Measurements from ENCODE around the gene IL4R. TPM values are rescaled to one million over a fixed set of nuclear protein-coding genes. Genes with fewer than 3 reads are reported as not detected.
A peak's percentile ranks its signal among the peaks of the same experiment; 100 is the strongest.

IL4R gene
- total and polyA plus RNA-seq, 7 donors = 16.9 to 177 (median 55.3) TPM

DNA sequence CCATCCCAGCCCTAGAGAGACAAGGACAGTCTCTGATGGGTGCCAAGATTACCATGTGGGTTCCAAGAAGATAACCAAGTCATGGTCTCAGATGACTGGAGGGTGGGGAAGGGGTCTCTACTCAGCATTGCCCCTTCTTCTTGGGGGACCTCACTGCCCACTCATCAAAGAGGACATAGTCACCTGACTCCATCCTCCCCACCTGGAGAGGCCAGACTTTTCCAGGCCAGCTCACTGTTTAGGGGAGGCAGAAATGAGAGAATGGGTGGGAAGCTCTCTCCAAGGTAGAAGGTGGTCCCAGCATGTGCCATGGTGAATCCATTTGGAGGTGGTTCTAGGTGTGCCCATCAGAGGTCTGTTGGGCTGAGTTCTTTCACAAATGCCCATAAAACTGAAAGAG is 67.5 kb downstream of the IL4R start:
- Histone ChIP-seq H3K9me3 (no peaks in the 10 kb centered on the region), H3K4me1 (no peaks in the 10 kb centered on the region), H3K27me3 (no peaks in the 10 kb centered on the region), H3K4me3 (no peak overlapping the region), H3K27ac (no peak overlapping the region), H3K36me3 (no peaks in the 10 kb centered on the region)
- intact Hi-C loops (cut with DNase I) = loop anchor here (5.0 kb wide), 1 partner anchor 71 kb away; no protein-coding TSS in a partner anchor
- TF ChIP-seq EP300 (IDR thresholded peaks at IDR 0.05) (no peak), POLR2A (IDR thresholded peaks at IDR 0.05) (no peak), CTCF (IDR thresholded peaks at IDR 0.05) (no peak), POLR2AphosphoS5 (IDR thresholded peaks at IDR 0.05) (no peak)
- DNase-seq = no peak

GRCh38 chr16:27381974-27382855 is 68.4 kb downstream of the IL4R start:
- TF ChIP-seq CTCF (IDR thresholded peaks at IDR 0.05) (no peak), POLR2AphosphoS5 (IDR thresholded peaks at IDR 0.05) (no peak), EP300 (IDR thresholded peaks at IDR 0.05) (no peak), POLR2A (IDR thresholded peaks at IDR 0.05) (no peak)
- H3K4me3 ChIP-seq = no peak overlapping the region
- H3K9me3 ChIP-seq = no peaks in the 10 kb centered on the region
- no peaks in the 10 kb centered on the region for H3K4me1 ChIP-seq
- H3K36me3 ChIP-seq = no peaks in the 10 kb centered on the region
- H3K27ac ChIP-seq = no peak overlapping the region
- no peak for DNase-seq
- 72 to 82% methylated on average over 10 of the region's 10 CpGs for WGBS, 2 donors
- intact Hi-C loops (cut with DNase I) = loop anchor here (5.0 kb wide), 1 partner anchor 70 kb away; no protein-coding TSS in a partner anchor
- H3K27me3 ChIP-seq = no peaks in the 10 kb centered on the region

DNA sequence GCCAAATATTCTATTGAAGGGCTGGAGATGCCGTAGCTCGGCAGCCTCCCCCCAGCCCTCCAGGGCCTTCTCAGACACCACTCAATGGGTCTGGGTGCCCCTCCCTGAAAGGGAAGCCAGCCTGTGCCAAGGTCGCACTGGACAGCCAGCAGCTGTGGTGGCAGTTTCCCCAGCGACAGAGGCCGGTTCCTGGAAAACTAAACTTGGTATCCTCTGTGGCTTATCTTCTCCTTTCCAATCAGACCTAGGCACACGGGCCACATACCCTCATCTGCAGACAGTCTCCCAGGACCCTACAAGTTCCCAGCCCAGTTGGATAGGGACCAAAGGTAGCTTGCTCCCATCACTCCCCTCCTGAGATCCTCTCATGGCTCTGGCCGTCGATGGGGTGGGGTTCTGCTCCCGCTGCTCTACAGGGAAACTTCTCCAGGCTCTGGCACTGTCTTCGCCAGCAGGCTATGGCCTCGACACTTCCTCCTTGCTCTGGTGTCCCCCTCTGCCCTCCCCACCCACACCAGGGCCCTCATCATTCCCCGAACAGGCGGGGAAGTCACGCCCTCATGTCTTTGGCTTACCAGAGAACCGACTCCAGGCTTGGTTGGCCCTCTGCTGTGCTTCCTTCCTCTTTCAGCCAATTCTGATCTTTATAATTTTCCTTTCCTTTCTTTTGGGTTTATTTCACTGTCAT is 69.9 kb downstream of the IL4R start:
- H3K27ac ChIP-seq = peak overlapping the region in 1 of 4 donors; percentile 8
- H3K36me3 ChIP-seq = no peaks in the 10 kb centered on the region
- H3K4me3 ChIP-seq = no peak overlapping the region
- no peaks in the 10 kb centered on the region for H3K4me1 ChIP-seq
- peak; percentile 71 for DNase-seq
- TF ChIP-seq CTCF (IDR thresholded peaks at IDR 0.05) = no peak
- no peak for TF ChIP-seq POLR2A (IDR thresholded peaks at IDR 0.05)
- TF ChIP-seq EP300 (IDR thresholded peaks at IDR 0.05) = no peak
- no peak for TF ChIP-seq POLR2AphosphoS5 (IDR thresholded peaks at IDR 0.05)
- no peaks in the 10 kb centered on the region for H3K9me3 ChIP-seq
- intact Hi-C loops (cut with DNase I) = loop anchor here (5.0 kb wide), 1 partner anchor 69 kb away; no protein-coding TSS in a partner anchor
- H3K27me3 ChIP-seq = no peaks in the 10 kb centered on the region
- WGBS, 2 donors = 66 to 73% methylated on average over 15 of the region's 15 CpGs

- 57 to 66% methylated on average over 5 of the region's 5 CpGs for WGBS, 2 donors
- Histone ChIP-seq H3K4me1 (no peaks in the 10 kb centered on the region), H3K9me3 (no peaks in the 10 kb centered on the region), H3K27ac (no peak overlapping the region), H3K4me3 (no peak overlapping the region), H3K36me3 (no peaks in the 10 kb centered on the region), H3K27me3 (no peaks in the 10 kb centered on the region)
- intact Hi-C loops (cut with DNase I) = loop anchor here (5.0 kb wide), 1 partner anchor 68 kb away; no protein-coding TSS in a partner anchor
- TF ChIP-seq POLR2A (IDR thresholded peaks at IDR 0.05) (no peak), POLR2AphosphoS5 (IDR thresholded peaks at IDR 0.05) (no peak), CTCF (IDR thresholded peaks at IDR 0.05) (no peak), EP300 (IDR thresholded peaks at IDR 0.05) (no peak)
- DNase-seq = no peak
These were observed 70.7 kb downstream of the IL4R start for GRCh38 chr16:27384425-27384824.
